ENCODE data around the gene C16orf74. TPM values are rescaled to one million over a fixed set of nuclear protein-coding genes. Genes with fewer than 3 reads are reported as not detected.

Gene C16orf74
- under 1 TPM in 1 of 2 experiments, not detected in 1; 0.34 TPM for total RNA-seq

DNA sequence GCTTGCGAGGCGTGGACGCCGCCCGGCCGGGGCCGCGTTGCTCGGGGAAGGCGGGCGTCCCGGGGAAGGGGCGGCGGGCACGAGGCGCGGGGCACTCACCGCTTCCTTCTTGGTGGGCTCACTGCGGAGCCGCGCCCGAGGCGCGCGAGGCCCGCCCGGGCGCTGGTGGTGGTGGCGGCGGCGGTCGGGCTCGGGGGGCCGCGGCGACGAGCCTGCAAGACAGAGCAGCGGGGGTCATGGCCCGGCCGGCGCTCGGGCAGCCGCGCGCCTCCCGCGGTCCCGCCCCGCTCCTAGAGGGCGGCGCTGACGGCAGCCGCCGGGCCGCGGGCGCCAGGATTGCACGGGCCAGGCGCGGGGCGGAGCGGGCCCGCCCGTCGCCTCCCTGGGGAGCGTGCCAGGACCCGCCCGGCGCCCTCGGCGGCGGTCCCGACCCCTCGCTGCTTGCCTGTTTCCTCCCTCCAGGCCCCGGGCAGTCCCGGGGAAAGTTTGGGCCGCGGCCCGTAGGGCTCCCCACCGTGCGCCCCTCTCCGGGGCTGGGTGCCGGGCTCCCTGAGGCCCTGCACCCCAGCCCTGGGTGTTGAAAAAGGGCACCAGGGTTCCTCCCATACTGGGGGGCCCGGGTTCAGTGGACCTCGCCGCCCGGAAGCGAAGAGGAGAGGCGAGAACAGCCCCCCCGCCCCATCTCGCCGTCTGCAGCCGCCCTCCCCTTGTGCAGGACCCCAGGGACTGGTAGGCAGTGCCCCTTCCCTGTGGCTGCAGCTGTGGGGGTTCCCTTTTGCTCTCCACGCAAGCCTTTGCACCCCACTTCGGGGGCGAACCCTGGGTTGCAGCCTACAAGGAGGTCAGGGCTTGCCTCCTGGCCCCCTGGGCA lies at the start of gene C16orf74:
C16orf74 (minus strand) TSS at position 270 of the 871 bp plus-strand sequence. CDS start 15,879 bp downstream, outside the sequence.
- CTCF ChIA-PET = no interaction called here
- POLR2A ChIA-PET = no interaction called here

DNA sequence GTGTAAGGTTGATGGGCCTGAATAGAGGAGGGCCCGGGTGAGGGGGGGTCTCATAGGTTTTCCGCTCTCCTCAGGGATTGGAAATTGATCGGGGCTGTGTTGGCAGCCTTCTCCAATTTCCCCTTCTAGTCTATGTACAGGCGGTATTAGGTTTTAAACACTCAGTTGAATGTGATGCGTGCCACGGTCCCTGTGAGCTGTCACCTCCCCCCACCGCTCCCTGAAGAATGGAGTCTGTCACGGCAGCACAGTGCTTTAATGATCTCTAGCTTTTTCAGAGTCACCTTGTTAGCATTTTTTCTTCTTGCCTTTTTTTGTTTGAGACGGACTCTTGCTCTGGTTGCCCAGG lies 49.4 kb upstream of the C16orf74 start:
- ChIA-PET CTCF (interaction anchor here (1.0 to 1.1 kb wide), 2 partner anchors 11 to 21 kb away, joined by 3 to 4 read pairs; no protein-coding TSS in a partner anchor), POLR2A (no interaction called here)

DNA sequence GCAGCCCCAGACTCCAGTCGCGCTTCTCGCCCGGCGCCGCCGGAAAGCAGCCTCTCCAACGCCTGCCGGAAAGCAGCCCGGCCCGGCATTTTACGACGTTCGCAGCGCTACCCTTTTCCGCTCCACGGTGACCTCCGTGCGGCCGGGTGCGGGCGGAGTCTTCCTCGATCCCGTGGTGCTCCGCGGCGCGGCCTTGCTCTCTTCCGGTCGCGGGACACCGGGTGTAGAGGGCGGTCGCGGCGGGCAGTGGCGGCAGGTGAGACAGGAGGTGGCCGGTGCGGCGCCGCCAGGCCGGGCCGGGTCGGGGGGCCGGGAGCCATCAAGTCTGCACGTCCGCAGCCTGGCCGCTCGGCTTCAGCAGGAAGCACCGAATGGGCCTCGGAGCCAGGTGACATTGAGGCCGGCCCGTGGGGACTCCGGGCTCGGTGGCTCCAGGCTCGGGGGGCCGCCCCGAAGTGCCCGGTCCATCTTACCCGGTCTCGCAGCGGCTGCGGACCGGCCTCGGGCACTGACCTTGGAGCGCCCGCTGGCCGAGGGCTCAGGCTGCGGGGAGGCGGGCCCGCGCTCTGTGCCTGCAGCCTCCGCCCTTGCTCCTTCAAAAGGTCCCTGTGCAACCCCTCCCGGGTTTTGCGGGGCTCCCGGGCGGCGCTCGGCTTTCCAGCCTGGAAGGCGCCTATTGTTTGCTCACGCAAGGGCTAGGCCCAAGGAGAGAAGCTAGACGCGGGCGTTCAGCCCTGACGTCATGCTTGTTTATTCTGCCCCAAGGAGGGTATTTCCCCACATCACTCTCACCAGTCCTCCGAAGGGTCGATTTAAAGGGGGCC lies 48.8 kb upstream of the C16orf74 start, which contains the start of the genes COX4I1 and EMC8:
COX4I1 (plus strand) TSS at position 199 of the 824 bp plus-strand sequence. CDS start 1,511 bp downstream, outside the sequence.
EMC8 (minus strand) TSS at position 48 of the 824 bp plus-strand sequence. CDS start 249 bp downstream, outside the sequence.
- POLR2A ChIA-PET = no interaction called here
- CTCF ChIA-PET = interaction anchor here (1.0 kb wide), 1 partner anchor 11 kb away, joined by 3 read pairs; no protein-coding TSS in a partner anchor

DNA sequence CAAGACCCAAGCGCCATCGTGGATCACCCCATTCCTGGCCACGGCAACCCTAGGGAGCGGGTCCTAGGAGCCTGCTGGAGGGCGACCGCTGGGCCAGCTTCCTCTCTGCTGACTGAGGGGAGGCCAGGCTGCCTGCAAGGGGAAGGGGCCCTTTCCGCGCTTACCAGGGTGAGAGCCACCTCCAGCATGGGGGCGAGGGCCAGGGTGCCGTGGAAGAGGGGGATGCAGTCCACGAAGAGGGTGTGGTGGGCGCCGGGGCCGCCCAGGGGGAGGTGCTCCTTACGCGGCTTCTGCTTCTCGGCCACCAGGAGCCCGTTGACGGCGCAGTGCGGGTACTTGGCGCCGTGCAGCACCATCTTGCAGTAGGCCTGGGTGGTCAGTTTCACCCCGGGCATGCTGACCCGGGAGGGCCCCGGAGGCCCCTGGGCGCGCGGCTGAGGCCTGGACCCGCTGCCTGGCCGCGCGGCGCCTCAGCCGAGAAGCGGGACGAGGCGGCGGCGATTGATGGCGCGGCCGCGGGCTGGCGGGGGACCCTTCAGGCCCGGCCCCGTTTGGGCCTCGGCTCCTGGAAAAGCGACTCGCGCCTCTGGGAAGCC lies 48.1 kb upstream of the C16orf74 start:
- ChIA-PET CTCF (no interaction called here), POLR2A (no interaction called here)

DNA sequence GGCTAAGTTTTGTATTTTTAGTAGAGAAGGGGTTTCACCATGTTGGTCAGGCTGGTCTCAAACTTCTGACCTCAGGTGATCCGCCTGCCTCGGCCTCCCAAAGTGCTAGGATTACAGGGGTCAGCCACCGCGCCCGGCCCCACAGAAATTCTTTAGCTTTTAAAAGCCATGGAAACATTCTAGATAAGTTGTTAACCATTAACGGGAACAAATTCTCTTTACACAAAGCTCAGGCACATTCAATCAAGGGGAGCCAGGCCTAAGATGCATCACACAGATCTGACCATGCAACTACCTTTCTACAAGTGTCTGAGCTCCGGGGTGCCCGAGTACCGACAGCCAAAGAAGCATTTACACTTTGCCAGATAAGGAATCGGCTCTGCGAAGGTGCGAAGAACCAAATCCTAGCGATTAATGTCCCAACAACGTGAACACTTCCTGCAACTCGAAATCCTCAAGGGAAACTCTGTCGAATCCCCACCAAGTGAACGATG lies 47.4 kb upstream of the C16orf74 start:
- POLR2A ChIA-PET = interaction anchor here (0.6 kb wide), 1 partner anchor 27 kb away, joined by 4 read pairs; no protein-coding TSS in a partner anchor
- CTCF ChIA-PET = no interaction called here

DNA sequence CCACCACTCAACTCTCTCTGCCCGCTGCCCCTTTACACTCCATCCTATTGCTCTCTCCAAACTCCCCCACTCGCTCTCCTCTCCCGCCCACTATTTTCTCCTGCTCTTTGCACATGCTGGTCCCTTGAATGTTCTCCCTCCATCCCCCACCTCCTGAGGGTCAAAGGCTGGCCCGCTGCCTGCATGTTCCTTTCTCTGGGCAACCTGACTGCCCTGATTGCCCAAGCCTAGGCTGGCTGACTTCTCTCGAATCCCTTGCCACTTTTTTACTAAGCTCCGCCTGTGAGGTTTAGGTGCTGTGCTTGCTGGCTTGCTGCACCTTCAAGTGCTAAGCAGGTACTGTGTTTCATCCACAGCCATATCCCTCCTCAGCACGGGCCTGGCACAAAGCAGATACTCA lies 45.7 kb upstream of the C16orf74 start:
- POLR2A ChIA-PET = no interaction called here
- CTCF ChIA-PET = interaction anchor here (2.4 kb wide), 1 partner anchor 219 kb away, joined by 5 read pairs; no protein-coding TSS in a partner anchor

DNA sequence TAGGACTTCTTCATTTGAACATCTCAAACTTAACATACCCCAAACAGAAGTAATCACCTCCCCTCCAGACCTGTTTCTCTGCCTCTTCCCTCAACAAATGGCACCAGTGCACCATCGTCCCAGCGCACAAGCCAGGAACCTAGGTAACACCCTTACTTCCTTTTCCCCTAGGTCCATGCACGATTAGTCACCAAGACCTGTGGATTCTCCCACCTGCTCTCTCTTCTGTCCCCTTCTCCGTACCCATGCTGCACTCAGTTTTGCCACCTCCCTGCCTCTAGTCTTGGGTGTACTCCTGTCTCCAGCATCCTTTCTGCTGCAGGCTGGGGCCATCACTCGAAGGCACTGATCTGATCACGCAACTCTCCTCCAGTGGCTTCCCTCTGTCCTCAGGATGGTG lies 45.3 kb upstream of the C16orf74 start:
- ChIA-PET POLR2A (no interaction called here), CTCF (interaction anchor here (1.0 to 2.4 kb wide), 3 partner anchors 13 to 220 kb away, joined by 3 to 5 read pairs (median 3); no protein-coding TSS in a partner anchor)

DNA sequence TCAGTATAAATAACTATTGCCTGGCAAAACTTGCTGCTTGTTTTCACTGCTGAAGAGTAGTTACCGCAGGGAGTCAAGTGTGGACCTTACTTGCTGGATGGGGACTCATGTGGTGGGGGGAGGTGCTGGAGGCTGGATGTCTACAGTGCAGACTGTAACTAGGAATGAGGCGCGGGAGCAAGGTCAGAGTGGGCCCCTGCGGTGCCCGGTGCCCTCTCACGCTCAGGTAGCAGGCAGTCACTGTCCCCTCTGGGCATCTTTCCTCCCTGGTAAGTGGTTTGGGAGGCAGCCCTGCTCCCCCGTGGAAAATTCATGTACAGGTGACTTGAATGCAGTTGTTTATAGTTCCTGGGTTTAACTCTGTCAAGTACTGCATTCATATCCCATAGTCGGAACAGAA lies 43.8 kb upstream of the C16orf74 start:
- ChIA-PET POLR2A (interaction anchor here (0.6 kb wide), 1 partner anchor 1032 kb away, joined by 3 read pairs; no protein-coding TSS in a partner anchor), CTCF (no interaction called here)

DNA sequence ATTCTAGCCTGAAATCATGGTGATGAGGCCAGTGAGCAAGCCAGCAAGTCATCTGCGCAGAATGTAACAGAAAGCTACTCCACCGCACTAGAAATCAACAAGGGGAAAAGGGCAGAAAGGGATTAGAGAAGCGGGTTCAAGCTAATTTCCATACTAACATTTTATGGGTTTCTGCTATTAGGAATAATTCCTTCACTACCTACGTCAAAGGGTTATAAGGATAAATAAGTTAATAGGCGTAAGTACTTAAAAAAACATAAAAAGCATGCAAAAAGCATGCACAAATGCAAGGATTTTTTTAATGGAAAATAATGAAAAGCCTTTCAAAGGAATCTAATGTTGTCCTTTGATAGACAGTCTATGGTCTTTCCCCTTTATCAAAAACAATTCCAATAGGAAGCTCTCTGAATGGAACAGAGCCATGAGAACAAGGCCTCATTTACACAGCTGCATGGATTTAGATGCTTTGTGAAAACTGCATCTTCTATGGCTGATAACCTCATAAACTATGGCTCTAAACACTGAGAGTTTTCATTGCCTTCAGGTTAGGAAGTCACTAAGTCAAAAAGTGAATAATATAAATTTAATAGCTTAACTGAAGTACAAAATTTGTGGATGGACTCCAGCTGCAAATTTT lies 42.9 kb upstream of the C16orf74 start:
- ChIA-PET CTCF (no interaction called here), POLR2A (interaction anchor here (1.1 kb wide), 1 partner anchor 8 kb away, joined by 3 read pairs; no protein-coding TSS in a partner anchor)

DNA sequence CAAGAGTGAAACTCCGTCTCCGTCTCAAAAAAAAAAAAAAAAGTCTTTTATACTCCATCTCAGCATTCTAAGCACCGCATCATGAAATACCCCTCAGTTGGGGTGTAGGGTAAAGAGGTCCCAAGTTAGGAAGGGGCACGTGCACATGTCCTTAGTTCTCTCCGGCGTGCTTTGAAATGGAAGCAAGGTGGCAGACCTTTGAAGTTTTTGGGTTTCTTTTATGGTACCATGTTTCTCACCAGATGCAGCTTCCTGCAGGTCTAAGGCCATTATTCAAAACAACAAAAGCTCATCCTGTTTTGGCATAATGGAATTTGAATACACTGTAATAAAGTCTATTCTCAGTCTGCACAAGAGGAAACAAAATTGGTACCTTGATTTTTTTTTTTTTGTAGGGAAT lies 38.9 kb upstream of the C16orf74 start:
- POLR2A ChIA-PET = interaction anchor here (1.3 kb wide), 1 partner anchor 10 kb away, joined by 8 read pairs; no protein-coding TSS in a partner anchor
- CTCF ChIA-PET = no interaction called here

DNA sequence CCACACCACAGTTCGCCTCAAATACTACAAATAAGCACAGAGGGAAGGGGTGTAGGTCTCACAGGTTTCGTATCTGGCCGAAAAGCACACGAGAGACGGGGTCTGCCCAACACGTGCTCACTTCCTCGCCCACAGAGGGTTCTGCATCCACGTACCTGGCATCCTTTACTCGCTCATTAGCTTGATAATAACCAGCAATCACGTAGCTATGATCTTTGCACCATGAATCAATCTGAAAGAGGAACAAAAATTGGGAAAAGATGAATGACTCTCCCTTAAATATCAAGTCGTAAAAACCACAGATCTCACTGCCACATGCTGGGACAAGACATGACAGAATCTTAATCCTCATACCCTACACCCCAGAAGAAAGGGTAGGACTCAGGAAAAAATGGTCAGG lies 37.9 kb upstream of the C16orf74 start:
- CTCF ChIA-PET = interaction anchor here (1.1 kb wide), 1 partner anchor 11 kb away, joined by 3 read pairs; no protein-coding TSS in a partner anchor
- POLR2A ChIA-PET = no interaction called here

DNA sequence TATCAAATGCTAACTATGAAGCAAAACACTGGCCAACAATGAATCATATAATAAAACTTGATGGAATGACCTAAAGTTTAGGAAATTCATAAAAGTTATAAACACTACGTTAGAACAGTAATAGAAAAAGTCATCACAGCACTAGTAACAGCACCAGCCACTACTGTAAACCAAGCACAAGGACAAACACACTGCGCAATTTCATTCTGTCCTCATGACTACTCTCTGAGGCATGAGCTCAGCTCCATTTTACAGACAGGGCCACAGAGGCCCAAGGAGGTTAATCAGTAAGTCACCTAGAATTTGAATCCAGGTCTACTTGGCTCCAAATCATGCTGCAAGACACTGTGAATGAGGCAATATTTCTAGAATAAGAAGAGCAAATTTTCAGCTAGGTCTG lies 35.0 kb upstream of the C16orf74 start:
- ChIA-PET CTCF (no interaction called here), POLR2A (no interaction called here)

DNA sequence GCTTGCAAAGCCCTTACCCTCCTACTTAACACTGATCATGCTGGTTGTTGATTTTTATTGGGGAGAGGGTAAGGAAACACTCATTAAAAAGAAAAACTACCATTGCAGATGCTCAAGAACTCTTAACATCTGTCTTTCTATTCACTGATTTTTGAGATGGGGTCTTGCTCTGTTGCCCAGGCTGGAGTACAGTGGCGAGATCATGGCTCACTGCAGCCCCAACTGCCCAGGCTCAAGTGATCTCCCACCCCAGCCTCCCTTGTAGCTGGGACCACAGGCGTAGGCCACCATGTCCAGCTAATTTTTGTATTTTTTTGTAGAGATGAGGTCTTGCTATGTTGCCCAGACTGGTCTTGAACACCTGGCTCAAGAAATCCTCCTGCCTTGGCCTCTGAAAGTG lies 33.9 kb upstream of the C16orf74 start:
- ChIA-PET POLR2A (no interaction called here), CTCF (no interaction called here)

DNA sequence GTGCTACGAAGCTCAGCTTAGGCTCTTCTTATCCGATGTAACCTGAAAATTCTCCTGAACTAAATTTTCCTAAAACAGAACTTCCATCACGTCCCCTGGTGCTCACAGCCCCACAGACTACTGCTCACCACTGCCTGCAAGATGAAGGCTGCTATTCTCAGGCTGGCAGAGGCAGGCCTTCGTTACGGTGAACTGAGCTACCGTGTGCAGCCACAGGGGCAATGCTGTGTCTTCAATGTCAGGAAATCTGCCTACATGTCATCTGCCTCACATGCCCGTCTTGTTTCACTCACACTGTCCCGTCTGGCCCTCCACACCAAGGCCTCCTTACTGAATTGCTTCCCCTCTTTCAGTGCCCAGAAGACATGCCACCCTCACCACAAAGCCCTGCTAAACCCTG lies 32.5 kb upstream of the C16orf74 start:
- ChIA-PET POLR2A (no interaction called here), CTCF (interaction anchor here (0.9 kb wide), 1 partner anchor 12 kb away, joined by 3 read pairs; no protein-coding TSS in a partner anchor)

DNA sequence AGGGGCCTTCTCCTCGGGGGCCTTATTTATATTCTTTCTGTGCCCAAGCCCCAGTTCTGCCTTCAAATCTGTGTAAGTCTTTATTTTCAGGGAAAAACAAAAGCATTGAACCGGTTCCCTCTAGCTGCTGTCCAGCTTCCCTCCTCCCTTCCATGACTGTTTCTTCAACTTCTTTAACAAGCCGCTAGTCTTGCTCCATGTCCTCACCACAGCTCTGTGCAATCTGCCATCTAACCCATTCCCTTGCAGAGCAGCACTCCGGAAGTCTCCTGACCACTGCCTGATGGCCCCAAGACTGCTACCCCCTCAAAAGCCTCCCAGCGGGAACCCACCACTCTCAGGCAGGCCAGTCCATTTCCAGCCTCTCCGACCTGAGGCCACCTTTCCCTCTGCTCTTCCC lies 31.6 kb upstream of the C16orf74 start:
- POLR2A ChIA-PET = no interaction called here
- CTCF ChIA-PET = no interaction called here

DNA sequence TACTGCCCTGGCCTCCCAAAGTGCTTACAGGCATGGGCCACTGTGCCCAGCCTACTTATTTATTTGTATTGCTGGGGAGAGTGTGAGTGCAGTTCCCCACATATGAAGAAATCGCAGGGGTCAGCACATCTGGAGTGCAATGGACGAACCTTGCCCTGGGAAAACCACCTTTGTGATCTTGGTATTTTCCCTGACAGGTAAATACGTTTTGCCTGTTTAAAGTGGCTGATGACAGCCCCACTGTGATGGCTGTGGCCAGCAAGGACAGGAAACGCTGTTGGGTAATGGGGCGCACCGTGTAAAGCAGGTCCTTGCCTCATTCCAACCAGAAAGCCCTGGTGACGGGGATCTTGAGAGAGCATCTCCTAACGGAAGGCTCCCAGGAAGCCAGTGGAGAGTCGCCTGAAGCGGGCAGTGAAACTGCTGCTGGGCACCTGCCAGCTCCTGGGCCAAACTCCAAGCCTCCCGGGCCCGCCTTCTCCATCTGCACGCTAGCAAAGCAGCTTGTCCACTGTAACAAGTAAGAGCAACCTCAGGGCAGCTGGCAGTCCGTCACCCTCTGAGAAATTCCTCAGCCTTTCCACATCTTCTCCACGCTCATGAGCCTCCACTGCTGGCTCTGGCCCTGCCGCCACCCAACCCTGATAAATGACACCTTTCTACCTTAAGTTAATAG lies 30.9 kb upstream of the C16orf74 start:
- CTCF ChIA-PET = no interaction called here
- POLR2A ChIA-PET = interaction anchor here (0.6 kb wide), 1 partner anchor 1858 kb away, joined by 9 read pairs; no protein-coding TSS in a partner anchor

DNA sequence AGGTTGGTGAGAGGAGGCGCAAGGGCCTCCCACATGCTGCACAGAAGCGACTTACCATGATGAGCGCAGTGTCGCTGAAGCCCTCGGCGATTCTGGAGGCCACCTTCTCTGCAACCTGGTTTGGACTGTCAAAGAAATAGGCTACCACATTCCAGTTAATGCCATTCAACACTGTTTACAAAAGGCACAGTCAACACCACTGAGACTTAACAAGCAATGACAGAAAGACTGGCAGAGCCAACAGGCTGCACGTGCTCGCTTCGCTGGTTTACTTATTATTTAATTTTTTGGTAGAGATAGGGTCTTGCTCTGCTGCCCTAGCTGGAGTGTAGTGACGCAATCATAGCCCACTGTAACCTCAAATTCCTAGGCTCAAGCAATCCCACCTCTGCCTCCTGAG lies 30.3 kb upstream of the C16orf74 start:
- ChIA-PET POLR2A (interaction anchor here (0.6 kb wide), 1 partner anchor 1857 kb away, joined by 9 read pairs; no protein-coding TSS in a partner anchor), CTCF (interaction anchor here (0.6 kb wide), 1 partner anchor 658 kb away, joined by 3 read pairs; no protein-coding TSS in a partner anchor)

DNA sequence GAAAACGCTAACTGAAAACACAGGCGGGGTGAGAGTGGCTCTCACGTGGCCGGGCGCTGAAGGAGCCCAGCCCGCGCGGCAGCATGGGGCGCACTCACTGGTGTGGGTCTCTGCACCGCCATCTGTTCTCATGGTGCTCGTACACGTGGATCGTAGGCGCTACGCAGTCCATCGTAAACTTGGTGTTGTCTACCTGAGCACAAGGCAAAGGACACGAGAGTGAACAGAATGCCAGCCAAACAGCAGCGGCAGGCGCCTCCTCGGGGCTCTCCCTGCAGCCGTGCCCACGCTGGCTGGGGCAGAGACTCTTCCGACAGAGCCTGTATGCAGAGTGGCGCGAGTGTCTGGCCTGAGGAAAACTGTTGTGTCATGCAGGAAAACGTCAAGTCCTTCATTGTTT lies 29.4 kb upstream of the C16orf74 start:
- ChIA-PET POLR2A (no interaction called here), CTCF (no interaction called here)

All from activated CD8-positive, alpha-beta memory T cell treated with anti-CD3 and anti-CD28 coated beads for 36 hours (primary cell).